Posterior cingulate gyrus (tissue), 11 donors: ENCODE results near the gene ANAPC4.

ENCODE experiments used
- DNase-seq, 10 donors: peaks; one replicate each; pipeline versions ENCODE4 v3.0.0 to v3.0.0-alpha.2; 2020 to 2021; ENCODE audit warnings: mixed read lengths in 3 of 10
- intact Hi-C: fragments of 100-400 bp; cut with DNase I; formaldehyde crosslinking; loops from one replicate; pipeline ENCODE4 v1.15.1; 2023

Gene ANAPC4

GRCh38 chr4:25427871-25428270, 50.8 kb downstream of the ANAPC4 start:
- intact Hi-C loops: no loop called here
- peak in 1 of 10 donors; percentile 17 for DNase-seq

- intact Hi-C loops: no loop called here
- DNase-seq: peak in 1 of 10 donors; percentile 61
These were observed 53.6 kb downstream of the ANAPC4 start for GRCh38 chr4:25430630-25431029.

GRCh38 chr4:25433966-25434827, 57.1 kb downstream of the ANAPC4 start:
- intact Hi-C loops: no loop called here
- DNase-seq: no peak

- DNase-seq: peak in 1 of 10 donors; percentile 62
- intact Hi-C loops: no loop called here
These were observed 60.9 kb downstream of the ANAPC4 start for GRCh38 chr4:25437926-25438325.

DNA sequence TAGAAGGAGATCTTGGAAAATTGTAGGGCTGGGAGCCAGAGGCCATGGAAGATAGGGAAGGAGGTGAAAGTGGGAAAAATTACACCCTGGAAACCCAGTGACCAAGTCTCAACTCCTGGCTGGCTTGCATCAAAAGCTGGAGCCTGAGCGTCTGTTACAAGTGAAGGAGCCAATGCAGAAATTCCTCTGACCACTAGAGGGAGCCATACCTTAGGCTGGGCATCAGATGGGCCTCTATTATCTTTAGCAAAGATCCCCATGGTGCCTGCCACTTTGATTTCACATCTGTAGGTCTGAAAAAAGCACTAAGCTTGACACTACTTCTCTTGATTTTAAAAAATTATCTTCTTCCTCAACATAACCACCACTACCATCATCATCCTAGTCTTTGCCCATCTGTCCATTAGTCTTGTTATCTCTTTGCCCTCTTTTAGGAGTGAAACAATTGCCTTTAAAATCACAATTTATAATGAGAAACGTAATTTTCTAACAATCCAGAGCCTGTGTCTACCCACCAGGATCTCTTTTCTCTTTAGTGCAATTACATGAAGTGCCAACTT, 62.9 kb downstream of the ANAPC4 start:
- peak in 5 of 10 donors; percentile 42 to 84 (median 65) for DNase-seq
- intact Hi-C loops: no loop called here

GRCh38 chr4:25440478-25441030, 63.5 kb downstream of the ANAPC4 start:
- DNase-seq: peak in 8 of 10 donors; percentile 24 to 89 (median 34)
- intact Hi-C loops: loop anchor here (1.0 kb wide), 1 partner anchor 328 kb away; no protein-coding TSS in a partner anchor

DNA sequence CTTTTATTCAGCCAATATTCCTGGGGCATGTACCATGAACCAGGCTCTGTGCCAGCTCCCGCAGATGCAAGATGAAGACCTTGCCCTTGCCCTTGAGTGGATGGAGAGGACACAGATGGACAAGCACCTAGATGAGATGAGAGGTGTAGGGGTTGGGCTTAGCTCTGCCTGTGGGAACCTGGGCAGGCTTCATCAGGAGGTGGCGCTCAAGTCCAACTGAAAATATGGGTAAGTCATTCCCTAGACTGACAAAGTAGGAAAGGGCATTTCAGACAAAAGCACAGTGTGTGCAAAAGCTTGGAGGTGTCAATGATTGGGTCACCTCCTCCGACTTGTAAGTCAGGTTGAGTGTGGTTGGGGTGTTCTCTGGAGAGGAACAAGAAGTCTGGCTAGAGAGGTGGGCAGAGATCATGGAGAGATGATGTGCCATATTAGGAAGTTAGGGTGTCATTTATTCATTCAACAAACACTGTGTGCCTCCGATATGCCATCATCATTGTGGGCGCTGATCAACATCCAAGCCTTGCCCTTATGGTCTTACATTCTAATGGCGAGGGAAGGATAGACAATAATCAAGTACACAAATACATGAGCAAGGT, 64.6 kb downstream of the ANAPC4 start:
- peak in 9 of 10 donors; percentile 30 to 90 (median 63) for DNase-seq
- intact Hi-C loops: loop anchor here (1.0 kb wide), 1 partner anchor 327 kb away; no protein-coding TSS in a partner anchor

- DNase-seq: peak in 1 of 10 donors; percentile 42
- intact Hi-C loops: no loop called here
These were observed 65.8 kb downstream of the ANAPC4 start for GRCh38 chr4:25442863-25443307.

GRCh38 chr4:25443851-25444250, 66.8 kb downstream of the ANAPC4 start:
- intact Hi-C loops: no loop called here
- DNase-seq: peak in 1 of 10 donors; percentile 46

DNA sequence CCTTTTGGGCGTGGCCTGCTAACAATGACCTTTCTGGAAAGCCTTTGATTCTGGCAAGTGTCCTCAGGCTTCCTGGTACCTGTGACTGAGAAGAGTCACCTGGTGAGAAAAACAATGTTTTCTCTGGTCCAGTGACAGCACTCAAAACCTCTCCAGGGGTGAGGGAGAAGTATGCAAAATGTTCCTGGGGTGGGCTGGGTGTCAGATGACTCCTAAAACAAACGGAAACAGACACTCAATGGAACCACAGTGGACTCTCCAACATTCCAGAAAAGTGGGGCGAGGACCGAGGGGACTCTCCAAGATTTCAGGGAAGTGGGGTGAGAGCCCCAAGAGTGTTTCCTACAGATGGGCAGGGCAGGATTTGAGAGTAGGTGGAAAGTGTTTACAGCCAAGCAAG, 69.5 kb downstream of the ANAPC4 start:
- no peak for DNase-seq
- intact Hi-C loops: no loop called here

GRCh38 chr4:25448379-25449109, 71.5 kb downstream of the ANAPC4 start:
- DNase-seq: no peak
- intact Hi-C loops: no loop called here

- intact Hi-C loops: no loop called here
- no peak for DNase-seq
These were observed 72.2 kb downstream of the ANAPC4 start for GRCh38 chr4:25449270-25449669.

GRCh38 chr4:25449688-25450087, 72.6 kb downstream of the ANAPC4 start:
- intact Hi-C loops: no loop called here
- no peak for DNase-seq

DNA sequence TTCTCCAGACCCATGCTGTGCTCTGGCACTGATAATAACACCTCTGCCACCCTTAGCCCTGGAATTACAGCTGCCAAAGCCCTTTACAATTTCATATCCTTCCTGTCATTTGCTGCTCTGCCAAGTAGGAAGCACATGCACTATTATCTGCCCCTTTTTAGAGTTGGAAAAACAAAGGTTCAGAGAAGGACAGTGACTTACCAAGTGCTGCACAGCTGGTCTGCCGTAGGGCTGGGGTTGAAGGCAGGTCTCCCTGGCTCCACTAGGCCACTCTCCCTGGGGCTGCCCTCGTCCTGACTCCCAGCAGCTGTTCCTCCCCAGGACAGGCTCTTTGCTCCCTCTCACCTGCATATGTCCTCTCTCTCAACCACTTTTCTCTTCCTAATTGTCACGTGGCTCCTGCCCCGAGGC, 73.4 kb downstream of the ANAPC4 start:
- no peak for DNase-seq
- intact Hi-C loops: no loop called here

DNA sequence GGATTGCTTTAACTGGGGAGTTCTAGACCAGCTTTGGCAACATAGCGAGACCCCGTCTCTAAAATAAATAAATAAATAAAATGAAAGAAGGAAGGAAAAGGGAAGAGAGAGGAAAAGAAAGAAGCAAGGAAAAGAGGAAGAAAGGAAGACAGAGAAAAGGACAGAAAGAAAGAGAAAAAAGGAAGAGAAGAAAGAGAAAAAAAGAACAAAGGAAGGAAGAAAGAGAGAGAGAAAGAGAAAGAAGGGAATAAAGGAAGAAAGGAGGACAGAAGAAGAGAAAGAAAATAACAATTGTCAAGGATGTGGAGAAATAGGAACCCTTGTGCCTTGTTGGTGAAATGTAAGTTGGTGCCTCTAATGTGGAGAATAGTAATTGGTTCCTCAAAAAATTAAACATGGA, 74.6 kb downstream of the ANAPC4 start:
- DNase-seq: no peak
- intact Hi-C loops: no loop called here

GRCh38 chr4:25452081-25452480, 75.0 kb downstream of the ANAPC4 start:
- DNase-seq: no peak
- intact Hi-C loops: no loop called here

DNA sequence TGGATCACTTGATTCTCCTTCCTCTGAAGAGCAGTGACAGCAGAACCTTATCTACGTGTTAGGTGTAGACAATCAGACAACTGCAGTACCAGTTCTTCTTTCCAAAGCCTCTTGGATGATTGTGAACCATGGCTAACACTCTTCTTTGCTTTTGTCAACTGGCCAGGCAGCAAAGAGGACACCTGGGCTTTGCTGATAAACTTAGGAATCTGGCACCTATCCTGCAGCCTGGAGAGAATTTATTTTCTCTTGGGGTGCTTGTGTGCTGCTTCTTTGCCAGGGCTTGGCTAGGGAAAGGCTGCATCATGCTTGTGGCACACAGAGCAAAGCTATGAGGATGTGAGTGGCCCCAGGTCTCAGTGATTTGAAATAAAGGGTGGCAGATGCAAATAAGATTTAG, 77.4 kb downstream of the ANAPC4 start:
- intact Hi-C loops: no loop called here
- no peak for DNase-seq

DNA sequence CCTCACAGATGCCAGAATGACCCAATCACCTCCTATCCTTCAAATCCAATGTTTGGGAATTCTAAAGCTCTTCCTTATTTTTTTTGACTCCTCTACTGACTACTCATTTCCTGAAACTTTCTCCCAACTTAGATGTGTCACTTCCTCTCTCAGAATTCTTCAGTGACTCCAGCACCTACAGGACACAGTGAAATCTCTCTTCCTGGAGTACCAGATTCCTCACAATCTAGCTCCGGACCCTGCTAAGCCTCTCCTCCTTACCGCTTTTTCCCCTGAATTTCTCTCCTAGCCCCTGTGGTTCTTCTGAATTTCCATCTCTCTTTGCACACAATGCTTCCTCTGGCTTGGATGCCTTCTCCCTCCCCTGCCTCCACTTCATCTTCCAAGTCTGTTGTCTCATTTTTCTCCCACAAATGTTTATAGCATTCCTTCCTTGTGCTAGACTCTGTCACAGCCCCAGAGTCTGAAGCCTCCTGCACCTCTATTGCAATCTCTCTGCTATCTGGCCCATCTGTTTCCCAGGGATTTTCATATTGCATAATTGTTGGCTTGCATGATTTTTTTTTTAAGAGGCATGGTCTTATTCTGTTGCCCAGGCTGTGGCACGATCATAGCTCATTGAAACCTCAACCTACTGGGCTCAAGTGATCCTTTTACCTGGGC, 80.1 kb downstream of the ANAPC4 start:
- intact Hi-C loops: no loop called here
- no peak for DNase-seq

GRCh38 chr4:25466966-25467697, 90.1 kb downstream of the ANAPC4 start:
- no peak for DNase-seq
- intact Hi-C loops: no loop called here
